ENCODE data around the gene ATF7IP.

Gene ATF7IP

GRCh38 chr12:14416658-14417057 lies 51.2 kb downstream of the ATF7IP start:
- peak; percentile 84 for DNase-seq

GRCh38 chr12:14417715-14418114 lies 52.2 kb downstream of the ATF7IP start:
- DNase-seq: peak; percentile 83

GRCh38 chr12:14418451-14418890 lies 53.0 kb downstream of the ATF7IP start:
- peak; percentile 49 for DNase-seq

DNA sequence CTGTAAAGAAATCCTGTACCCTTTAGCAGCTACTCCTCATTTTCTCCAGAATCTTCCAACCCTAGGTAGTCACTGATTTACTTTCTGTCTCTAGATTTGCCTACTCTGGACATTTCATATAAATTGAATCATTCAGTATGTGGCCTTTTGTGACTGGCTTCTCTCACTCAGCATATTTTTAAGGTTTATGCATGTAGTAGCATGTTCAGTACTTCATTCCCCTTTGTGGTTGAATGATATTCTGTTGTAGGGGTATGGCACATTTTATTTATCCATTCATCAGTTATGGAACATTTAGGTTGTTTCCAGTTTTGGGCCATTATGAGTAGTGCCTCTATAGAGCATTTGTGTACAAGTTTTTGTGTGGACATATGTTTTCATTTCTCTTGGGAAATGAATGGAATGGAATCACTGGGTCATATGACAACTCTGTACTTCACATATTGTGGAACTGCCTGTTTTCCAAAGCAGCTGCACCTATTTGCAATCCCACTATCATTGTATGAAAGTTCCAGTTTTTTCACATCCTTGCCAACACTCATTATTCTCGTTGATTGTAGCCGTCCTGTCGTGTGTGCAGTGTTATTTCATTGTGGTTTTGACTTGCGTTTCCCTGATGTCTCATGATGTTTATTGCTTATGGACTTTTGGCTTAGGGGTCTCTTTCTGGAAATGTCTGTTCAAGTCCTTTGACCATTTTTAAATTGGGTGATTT lies 57.2 kb downstream of the ATF7IP start:
- DNase-seq: no peak

- no peak for DNase-seq
Measured at GRCh38 chr12:14424545-14424944, 59.1 kb downstream of the ATF7IP start.

DNA sequence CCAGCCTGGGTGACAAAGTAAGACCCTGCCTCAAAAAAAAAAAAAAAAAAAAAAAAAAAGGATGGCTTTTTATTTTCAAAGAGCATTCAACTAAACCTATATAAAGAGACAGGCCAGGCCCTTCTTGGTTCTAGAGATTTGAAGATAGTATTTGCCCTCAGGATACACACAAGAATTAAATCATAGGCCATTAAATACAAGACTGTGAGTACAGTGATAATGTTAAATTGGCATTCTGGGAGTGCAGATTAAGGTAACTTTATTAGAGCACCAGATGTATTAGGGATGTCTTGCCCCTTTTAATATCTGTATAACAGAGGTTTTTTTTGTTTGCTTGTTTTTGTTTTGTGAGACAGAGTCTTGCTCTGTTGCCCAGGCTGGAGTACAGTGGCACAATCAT lies 61.3 kb downstream of the ATF7IP start:
- DNase-seq: no peak

DNA sequence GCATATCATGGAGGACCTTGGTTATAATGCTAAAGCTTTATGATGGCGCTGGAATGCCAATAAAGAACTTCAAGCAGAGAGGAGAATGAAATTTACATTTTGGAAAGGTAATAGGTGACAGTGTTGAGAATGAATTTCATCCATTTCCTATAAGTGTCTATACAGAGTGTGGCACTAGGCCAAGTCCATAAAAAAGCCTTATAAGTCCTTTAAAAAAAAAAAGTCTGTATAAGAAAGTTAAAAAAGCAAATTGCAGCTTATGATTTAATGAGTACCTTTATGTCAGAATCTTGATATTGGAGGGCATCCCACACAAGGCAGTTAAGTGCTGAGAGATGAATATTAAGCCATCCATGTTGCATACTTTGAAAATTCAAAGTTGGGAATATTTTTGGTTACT lies 62.4 kb downstream of the ATF7IP start:
- DNase-seq: no peak

- no peak for DNase-seq
Measured at GRCh38 chr12:14430394-14430986, 65.0 kb downstream of the ATF7IP start.

DNA sequence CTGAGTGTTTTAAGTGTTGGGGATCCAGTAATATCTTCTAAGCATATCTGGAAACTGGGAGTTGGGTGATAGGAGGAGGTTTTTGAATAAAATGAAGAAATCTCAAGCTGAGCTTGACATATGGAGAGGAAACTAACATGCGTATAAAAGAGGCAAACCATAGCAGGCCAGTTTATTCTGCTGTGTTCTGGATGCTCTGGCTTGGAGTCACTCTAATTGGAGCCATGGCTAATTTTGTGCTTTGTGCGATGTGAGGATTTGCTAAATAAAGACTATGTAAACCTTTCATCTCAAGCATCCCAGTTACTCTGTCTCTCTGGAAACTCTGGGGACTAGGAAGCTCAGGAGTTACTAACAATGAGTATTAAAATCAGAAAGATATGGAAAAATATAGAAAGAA lies 66.5 kb downstream of the ATF7IP start:
- DNase-seq: no peak

- no peak for DNase-seq
Measured at GRCh38 chr12:14435627-14436026, 70.1 kb downstream of the ATF7IP start.

DNA sequence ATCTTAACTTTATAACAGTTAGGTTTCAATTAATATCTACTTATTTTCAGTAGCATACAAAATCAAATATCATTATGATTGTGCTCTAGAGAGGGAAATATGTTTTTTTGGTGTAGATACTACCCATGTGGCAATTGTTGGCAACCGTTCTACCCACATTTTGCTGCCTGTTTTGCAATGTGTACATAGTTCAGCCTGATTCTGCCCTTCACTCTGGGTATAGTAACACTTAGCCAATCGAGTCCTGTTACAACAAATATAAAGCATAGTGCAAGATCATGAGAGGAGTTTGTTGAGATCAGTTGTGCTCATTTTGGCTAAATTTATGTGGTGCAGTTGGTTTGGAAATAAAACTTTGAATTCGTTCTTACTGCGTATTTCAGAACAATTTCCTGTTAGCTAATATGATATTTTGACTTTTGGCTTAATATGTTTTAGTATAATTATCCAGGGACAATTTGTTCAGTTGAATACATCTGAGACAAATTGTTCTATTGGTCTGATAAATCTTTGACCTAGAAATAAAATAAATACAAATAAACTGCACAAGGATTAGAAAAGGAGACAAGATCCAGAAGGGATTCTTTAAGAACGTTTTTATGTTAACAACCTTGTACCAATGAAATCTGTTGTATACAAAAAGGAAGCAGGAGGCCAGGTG lies 76.9 kb downstream of the ATF7IP start:
- no peak for DNase-seq

- DNase-seq: peak; percentile 26
Measured at GRCh38 chr12:14443531-14443930, 78.0 kb downstream of the ATF7IP start.

- DNase-seq: no peak
Measured at GRCh38 chr12:14450479-14450878, 85.0 kb downstream of the ATF7IP start.

- no peak for DNase-seq
Measured at GRCh38 chr12:14452336-14452735, 86.9 kb downstream of the ATF7IP start.

DNA sequence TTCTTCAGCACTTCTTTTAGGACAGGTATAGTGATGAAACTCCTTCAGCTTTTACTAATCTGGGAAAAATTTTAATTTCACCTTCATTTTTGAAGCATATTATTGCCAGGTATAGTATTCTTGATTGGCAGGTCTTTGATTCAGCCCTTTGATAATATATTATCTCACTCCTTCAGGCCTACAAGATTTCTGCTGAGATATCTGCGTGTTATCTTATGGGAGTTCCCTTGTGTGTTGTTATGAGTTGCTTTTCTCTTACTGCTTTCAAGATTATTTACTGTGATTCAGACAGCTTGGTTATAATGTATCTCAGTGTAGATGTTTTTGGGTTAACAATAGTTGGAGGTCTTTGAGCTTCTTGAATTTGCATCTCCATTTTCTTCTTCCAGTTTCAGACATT lies 87.4 kb downstream of the ATF7IP start:
- no peak for DNase-seq

- DNase-seq: peak; percentile 28
Measured at GRCh38 chr12:14454098-14454907, 88.8 kb downstream of the ATF7IP start.

- DNase-seq: no peak
Measured at GRCh38 chr12:14460212-14460841, 94.8 kb downstream of the ATF7IP start.

DNA sequence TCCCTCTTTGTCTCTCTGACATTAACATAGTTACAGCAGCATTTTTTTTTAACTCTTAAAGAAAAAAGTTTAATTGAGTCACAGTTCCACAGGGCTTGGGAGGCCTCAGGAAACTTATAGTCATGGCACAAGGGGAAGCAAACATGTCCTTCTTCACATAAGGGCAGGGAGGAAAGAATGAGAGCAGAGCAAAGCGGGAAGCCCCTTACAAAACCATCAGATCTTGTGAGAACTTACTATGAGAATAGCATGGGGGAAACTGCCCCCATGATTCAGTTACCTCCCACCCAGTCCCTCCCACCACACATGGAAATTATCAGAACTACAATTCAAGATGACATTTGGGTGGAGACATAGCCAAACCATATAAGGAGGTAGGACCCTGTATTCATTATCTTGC lies 106.0 kb downstream of the ATF7IP start:
- no peak for DNase-seq

DNA sequence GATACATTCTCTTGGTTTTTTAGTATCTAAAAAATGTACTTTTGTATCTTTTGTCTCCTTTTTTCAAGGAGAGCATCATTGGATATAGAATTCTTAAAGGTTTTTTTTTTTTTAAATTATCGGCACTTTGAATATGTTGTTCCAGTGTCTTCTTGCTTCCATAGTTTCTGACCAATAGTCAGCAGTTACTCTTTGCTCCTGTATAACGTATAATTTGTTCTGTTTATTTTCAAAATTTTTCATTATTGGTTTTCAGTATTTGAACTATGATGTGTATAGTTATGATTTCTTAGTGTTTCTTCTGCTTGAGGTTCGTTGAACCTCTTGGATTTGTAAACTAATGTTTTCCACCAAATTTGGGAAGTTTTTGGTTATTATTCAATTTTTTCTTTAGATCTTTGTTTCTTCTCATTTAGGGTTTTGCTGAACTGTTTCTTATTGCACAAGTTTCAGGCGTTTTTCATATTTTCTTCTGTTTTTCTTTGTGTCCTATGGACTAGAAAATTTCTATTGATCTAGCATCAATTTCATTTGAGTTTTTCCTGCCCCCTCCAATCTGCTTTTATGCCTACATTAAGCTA lies 108.3 kb downstream of the ATF7IP start:
- peak; percentile 20 for DNase-seq

GRCh38 chr12:14479004-14479403 lies 113.5 kb downstream of the ATF7IP start:
- DNase-seq: no peak

DNA sequence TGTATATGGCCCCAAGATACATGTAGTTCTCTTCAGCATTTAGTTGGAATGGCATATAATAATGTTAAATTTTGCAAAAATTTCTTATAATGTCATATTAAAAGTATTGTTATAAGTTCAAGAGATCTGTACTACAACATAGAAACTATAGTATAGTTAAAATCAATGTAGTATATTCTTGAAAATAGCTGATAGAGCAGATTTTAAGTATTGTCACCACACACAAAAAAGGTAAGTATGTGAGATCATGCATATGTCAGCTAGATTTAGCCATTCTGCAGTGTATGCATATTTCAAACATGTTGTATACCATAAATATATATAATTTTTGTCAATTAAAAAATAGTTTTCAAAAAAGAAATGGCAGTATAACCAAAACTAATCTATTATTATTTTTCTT lies 115.7 kb downstream of the ATF7IP start:
- no peak for DNase-seq

DNA sequence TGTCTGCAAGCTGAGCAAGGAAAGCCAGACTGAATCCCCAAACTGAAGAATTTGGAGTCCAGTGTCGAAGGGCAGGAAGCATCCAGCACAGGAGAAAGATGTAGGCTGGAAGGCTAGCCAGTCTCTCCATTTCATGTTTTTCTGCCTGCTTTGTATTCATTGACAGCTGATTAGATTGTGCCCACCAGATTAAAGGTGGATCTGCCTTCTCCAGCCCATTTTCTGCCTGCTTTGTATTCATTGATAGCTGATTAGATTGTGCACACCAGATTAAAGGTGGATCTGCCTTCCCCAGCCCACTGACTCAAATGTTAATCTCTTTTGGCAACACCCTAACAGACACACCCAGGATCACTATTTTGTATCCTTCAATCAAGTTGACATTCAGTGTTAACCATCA lies 116.9 kb downstream of the ATF7IP start:
- DNase-seq: no peak

GRCh38 chr12:14482886-14483285 lies 117.4 kb downstream of the ATF7IP start:
- DNase-seq: no peak

All from fibroblast of skin of right quadriceps (primary cell).